Adrenal gland (tissue), 5 donors: ENCODE data around the gene SARS1.

ENCODE experiments used
- CTCF ChIP-seq, 6 experiments: fragments of 450-650 bp in 4 of 6; fragments of 200-600 bp in 2 of 6; sonication (generic) in 1 of 6; IDR thresholded peaks; 1 replicate in 5 of 6; 2 replicates in 1 of 6; pipeline versions ENCODE4 v1.5.1 to v1.8.0; 2016 to 2021; ENCODE audit warnings: antibody characterized with exemption in 6 of 6, mild to moderate bottlenecking in 2 of 6, moderate library complexity in 1 of 6
- POLR2A ChIP-seq, 2 donors: fragments of 450-650 bp; IDR thresholded peaks; one replicate each; pipeline ENCODE4 v1.6.1; 2017; ENCODE audit warnings: antibody characterized with exemption in 2 of 2, mild to moderate bottlenecking in 2 of 2, moderate library complexity in 1 of 2
- donor health status: DM: no; HTN: no; CAD: no.

DNA sequence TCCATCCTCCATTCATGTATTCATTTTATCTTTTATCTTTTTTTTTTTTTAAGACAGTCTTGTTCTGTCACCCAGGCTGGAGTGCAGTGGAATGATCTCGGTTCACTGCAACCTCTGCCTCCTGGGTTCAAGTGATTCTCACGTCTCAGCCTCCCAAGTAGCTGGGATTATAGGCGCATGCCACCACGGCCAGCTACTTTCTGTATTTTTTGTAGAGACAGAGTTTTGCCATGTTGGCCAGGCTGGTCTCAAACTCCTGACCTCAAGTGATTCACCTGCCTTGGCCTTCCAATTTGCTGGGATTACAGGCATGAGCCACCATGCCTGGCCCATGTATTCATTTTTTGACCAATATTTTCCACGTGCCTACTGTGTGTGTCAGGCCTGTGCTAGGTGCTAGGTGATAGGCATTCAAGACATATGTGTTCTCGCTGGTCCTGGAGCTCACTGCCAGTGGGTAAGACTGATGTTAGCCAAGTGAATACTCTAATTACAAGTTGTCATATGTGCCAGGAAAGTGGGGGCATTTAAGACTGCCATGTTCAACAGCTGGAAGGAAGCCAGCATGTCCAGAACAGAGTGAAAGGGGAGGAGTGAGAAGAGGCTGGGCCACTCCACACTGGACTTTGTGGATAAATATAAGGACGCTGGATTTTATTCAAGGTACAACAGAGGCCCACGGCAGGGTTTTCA, 30.3 kb downstream of the SARS1 start:
- no peak for TF ChIP-seq CTCF (IDR thresholded peaks at IDR 0.05)
- TF ChIP-seq POLR2A (IDR thresholded peaks at IDR 0.05) = no peak
